Uterus (tissue), 2 donors: ENCODE results near the gene MAML2.

Experiments
- CTCF ChIP-seq, 4 experiments: fragments of 200-600 bp in 2 of 4; fragments of 450-650 bp in 2 of 4; sonication (generic) in 2 of 4; IDR thresholded peaks; one replicate each; pipeline ENCODE4 v1.5.1; 2016 to 2019; ENCODE audit warnings: antibody characterized with exemption in 4 of 4, mild to moderate bottlenecking in 2 of 4, moderate library complexity in 1 of 4
- POLR2A ChIP-seq, 2 donors: fragments of 450-650 bp; IDR thresholded peaks; one replicate each; pipeline ENCODE4 v1.6.1; 2016; ENCODE audit warnings: antibody characterized with exemption in 2 of 2, mild to moderate bottlenecking in 1 of 2, moderate library complexity in 1 of 2

GRCh38 chr11:96229354-96229977 lies 113.5 kb downstream of the MAML2 start:
- TF ChIP-seq POLR2A (IDR thresholded peaks at IDR 0.05) = no peak
- no peak for TF ChIP-seq CTCF (IDR thresholded peaks at IDR 0.05)
